ENCODE results near the gene CCDC92. TPM values are rescaled to one million over a fixed set of nuclear protein-coding genes. Genes with fewer than 3 reads are reported as not detected.

The CCDC92 gene
- total RNA-seq, 2 experiments from 2014 or later = 11.5 to 12.7 TPM

DNA sequence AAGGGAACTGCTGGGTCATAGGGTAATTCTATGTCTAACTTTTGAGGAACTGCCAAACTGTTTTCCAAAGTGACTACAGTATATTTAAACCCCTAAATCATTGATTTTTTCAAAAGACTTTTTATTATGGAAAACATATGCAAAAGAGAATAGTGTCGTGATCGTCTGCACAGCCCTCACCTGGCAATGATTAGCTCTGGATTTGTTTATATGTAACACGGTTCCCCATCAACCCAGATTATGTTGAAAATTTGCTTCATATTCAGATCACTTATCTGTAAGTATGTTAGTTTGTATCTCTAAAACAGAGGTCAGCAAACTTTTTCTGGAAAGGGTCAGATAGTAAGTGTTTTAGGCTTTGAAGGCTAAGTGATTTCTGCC lies 52.7 kb downstream of the CCDC92 start:
- Histone ChIP-seq H3K27ac (ENCODE audit: low read depth in 1 of 2, low read length in 2 of 2) (no peak overlapping the region), H3K4me3 (ENCODE audit: low read length) (no peak overlapping the region), H3K4me1 (ENCODE audit: insufficient read depth, low read length) (peaks cover 8% of the 10 kb centered on the region), H3K27me3 (ENCODE audit: control insufficient read depth in 1 of 2, insufficient read depth in 2 of 2, low read length in 2 of 2) (peaks cover 0 to 4% of the 10 kb centered on the region in 2 experiments), H3K9me3 (ENCODE audit: control insufficient read depth in 1 of 2, insufficient read depth in 1 of 2, low read length in 2 of 2) (no peaks in the 10 kb centered on the region), H3K36me3 (ENCODE audit: insufficient read depth, low read length) (no peaks in the 10 kb centered on the region)
- H3K36me3 Mint-ChIP-seq (ENCODE audit: low read depth) = no peaks in the 10 kb centered on the region
- peaks cover 14% of the 10 kb centered on the region for H3K4me1 Mint-ChIP-seq (ENCODE audit: low read depth)
- H3K4me3 Mint-ChIP-seq = no peak overlapping the region
- TF ChIP-seq, protein P1, sequence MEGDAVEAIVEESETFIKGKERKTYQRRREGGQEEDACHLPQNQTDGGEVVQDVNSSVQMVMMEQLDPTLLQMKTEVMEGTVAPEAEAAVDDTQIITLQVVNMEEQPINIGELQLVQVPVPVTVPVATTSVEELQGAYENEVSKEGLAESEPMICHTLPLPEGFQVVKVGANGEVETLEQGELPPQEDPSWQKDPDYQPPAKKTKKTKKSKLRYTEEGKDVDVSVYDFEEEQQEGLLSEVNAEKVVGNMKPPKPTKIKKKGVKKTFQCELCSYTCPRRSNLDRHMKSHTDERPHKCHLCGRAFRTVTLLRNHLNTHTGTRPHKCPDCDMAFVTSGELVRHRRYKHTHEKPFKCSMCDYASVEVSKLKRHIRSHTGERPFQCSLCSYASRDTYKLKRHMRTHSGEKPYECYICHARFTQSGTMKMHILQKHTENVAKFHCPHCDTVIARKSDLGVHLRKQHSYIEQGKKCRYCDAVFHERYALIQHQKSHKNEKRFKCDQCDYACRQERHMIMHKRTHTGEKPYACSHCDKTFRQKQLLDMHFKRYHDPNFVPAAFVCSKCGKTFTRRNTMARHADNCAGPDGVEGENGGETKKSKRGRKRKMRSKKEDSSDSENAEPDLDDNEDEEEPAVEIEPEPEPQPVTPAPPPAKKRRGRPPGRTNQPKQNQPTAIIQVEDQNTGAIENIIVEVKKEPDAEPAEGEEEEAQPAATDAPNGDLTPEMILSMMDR (IDR thresholded peaks at IDR 0.05) = no peak
- intact Hi-C loops (cut with DNase I, micrococcal nuclease) = no loop called here
- CTCF ChIA-PET = no interaction called here
- no peak overlapping the region for H3K27ac Mint-ChIP-seq
- H3K9me3 Mint-ChIP-seq = no peaks in the 10 kb centered on the region
- no peak for ATAC-seq (ENCODE audit: poor library complexity)
- DNase-seq = no peak
- POLR2A ChIA-PET = no interaction called here
- no peaks in the 10 kb centered on the region for H3K27me3 Mint-ChIP-seq

DNA sequence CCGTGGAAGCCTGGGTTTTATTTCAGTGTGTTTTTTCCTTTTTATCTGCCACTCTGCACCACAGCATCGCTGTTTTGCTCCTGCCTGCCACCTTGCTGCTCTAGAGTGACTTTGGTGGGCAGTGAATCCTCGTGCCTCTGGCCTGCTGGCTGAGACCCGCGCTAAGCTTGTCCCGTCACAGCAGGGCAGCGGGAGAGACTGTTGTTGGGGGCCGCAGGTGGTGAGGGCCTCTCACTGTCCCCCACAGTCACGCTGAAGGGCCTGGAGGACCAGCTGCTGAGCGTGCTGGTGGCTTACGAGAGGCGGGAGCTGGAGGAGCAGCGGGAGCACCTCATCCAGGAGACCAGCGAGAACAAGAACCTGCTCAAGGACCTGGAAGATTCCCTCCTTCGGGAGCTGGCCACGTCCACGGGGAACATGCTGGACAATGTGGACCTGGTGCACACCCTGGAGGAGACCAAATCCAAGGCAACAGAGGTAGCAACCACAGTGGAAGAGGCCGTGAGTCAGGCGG lies 55.2 kb downstream of the CCDC92 start:
- no peaks in the 10 kb centered on the region for H3K36me3 Mint-ChIP-seq (ENCODE audit: low read depth)
- no peak overlapping the region for H3K4me3 Mint-ChIP-seq
- intact Hi-C loops (cut with DNase I, micrococcal nuclease) = no loop called here

DNA sequence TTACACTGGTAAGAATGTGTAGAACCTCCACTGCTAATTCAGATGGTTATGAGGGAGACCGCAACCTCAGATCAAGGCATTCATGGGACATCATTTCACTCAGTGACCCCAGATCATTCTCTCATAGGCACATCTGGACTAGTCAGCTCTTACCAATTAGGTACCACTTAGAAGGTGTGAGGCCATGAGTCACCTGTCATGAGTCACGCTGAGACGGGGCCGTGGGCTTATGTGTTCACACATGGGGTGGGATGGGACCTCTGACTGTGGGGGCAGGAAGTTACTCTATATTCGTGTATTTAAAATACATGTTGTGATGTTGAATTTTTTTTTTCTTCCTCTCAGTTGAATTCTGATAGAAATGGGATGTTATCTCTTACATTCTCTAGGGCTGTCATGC lies 55.9 kb downstream of the CCDC92 start:
- Mint-ChIP-seq H3K27me3 (no peaks in the 10 kb centered on the region), H3K27ac (no peak overlapping the region), H3K4me3 (no peak overlapping the region), H3K9me3 (no peaks in the 10 kb centered on the region), H3K4me1 (ENCODE audit: low read depth) (peaks cover 9% of the 10 kb centered on the region), H3K36me3 (ENCODE audit: low read depth) (no peaks in the 10 kb centered on the region)
- peak; percentile 29 for ATAC-seq (ENCODE audit: poor library complexity)
- Histone ChIP-seq H3K9me3 (ENCODE audit: control insufficient read depth in 1 of 2, insufficient read depth in 1 of 2, low read length in 2 of 2) (no peaks in the 10 kb centered on the region), H3K27me3 (ENCODE audit: control insufficient read depth in 1 of 2, insufficient read depth in 2 of 2, low read length in 2 of 2) (peaks cover 0 to 4% of the 10 kb centered on the region in 2 experiments), H3K27ac (ENCODE audit: low read depth in 1 of 2, low read length in 2 of 2) (no peak overlapping the region), H3K4me1 (ENCODE audit: insufficient read depth, low read length) (peaks cover 6% of the 10 kb centered on the region), H3K4me3 (ENCODE audit: low read length) (no peak overlapping the region), H3K36me3 (ENCODE audit: insufficient read depth, low read length) (no peaks in the 10 kb centered on the region)
- intact Hi-C loops (cut with DNase I, micrococcal nuclease) = no loop called here
- CTCF ChIA-PET = no interaction called here
- TF ChIP-seq, protein P1 (IDR thresholded peaks at IDR 0.05) = no peak
- POLR2A ChIA-PET = no interaction called here
- peak in 5 of 14 experiments; percentile 20 to 59 (median 35) for DNase-seq

More for the DNA sequence above, 55.2 kb downstream of the CCDC92 start:
- ATAC-seq (ENCODE audit: poor library complexity) = no peak
- H3K27me3 ChIP-seq (ENCODE audit: control insufficient read depth in 1 of 2, insufficient read depth in 2 of 2, low read length in 2 of 2) = peaks cover 0 to 4% of the 10 kb centered on the region in 2 experiments
- Mint-ChIP-seq H3K4me1 (ENCODE audit: low read depth) (peaks cover 10% of the 10 kb centered on the region), H3K27ac (no peak overlapping the region), H3K9me3 (no peaks in the 10 kb centered on the region), H3K27me3 (no peaks in the 10 kb centered on the region)
- no peaks in the 10 kb centered on the region for H3K36me3 ChIP-seq (ENCODE audit: insufficient read depth, low read length)
- no peaks in the 10 kb centered on the region for H3K9me3 ChIP-seq (ENCODE audit: control insufficient read depth in 1 of 2, insufficient read depth in 1 of 2, low read length in 2 of 2)
- peaks cover 8% of the 10 kb centered on the region for H3K4me1 ChIP-seq (ENCODE audit: insufficient read depth, low read length)
- no peak overlapping the region for H3K27ac ChIP-seq (ENCODE audit: low read depth in 1 of 2, low read length in 2 of 2)
- POLR2A ChIA-PET = no interaction called here
- DNase-seq = no peak
- H3K4me3 ChIP-seq (ENCODE audit: low read length) = no peak overlapping the region
- TF ChIP-seq, protein P1 (IDR thresholded peaks at IDR 0.05) = no peak
- CTCF ChIA-PET = no interaction called here
